HepG2 (cell line): ENCODE measurements around the gene TMEM222. TPM values are rescaled to one million over a fixed set of nuclear protein-coding genes. Genes with fewer than 3 reads are reported as not detected.

Experiments
- ATF7-NPFF ChIP-seq: sonication (generic); formaldehyde crosslinking; IDR thresholded peaks from 2 replicates; pipeline ENCODE4 v1.8.1; 2023; ENCODE audit warnings: mild to moderate bottlenecking, low read depth, missing genetic modification reagents, moderate library complexity
- HHEX ChIP-seq: IDR thresholded peaks from 2 replicates; pipeline ENCODE4 v1.6.1; 2016; ENCODE audit warnings: control low read depth
- MEIS1 ChIP-seq: sonication (generic); formaldehyde crosslinking; IDR thresholded peaks from 2 replicates; pipeline ENCODE4 v1.9.0; 2021; ENCODE audit warnings: mild to moderate bottlenecking, missing genetic modification reagents, moderate library complexity, borderline replicate concordance
- MIER2 ChIP-seq: IDR thresholded peaks from 2 replicates; pipeline ENCODE4 v1.6.1; 2016; ENCODE audit warnings: missing biosample characterization, missing genetic modification reagents
- NFKB2 ChIP-seq: sonication (generic); formaldehyde crosslinking; IDR thresholded peaks from 2 replicates; pipeline ENCODE4 v1.4.0; 2020; ENCODE audit warnings: missing genetic modification reagents, borderline replicate concordance
- NR2F6 ChIP-seq, 2 experiments: IDR thresholded peaks; 2 replicates each; pipeline ENCODE4 v1.6.1; 2016; ENCODE audit warnings: antibody characterized with exemption in 1 of 2, mild to moderate bottlenecking in 1 of 2
- PRPF4 ChIP-seq: fragments of 200-400 bp; formaldehyde crosslinking; IDR thresholded peaks from 2 replicates; pipeline ENCODE4 v1.6.1; 2016; ENCODE audit warnings: low read length, low read depth; ENCODE audit not compliant: poor library complexity, severe bottlenecking
- RCOR2 ChIP-seq: IDR thresholded peaks from 2 replicates; pipeline ENCODE4 v1.6.1; 2016; ENCODE audit warnings: missing biosample characterization, missing genetic modification reagents
- SKI ChIP-seq: fragments of 450-650 bp; IDR thresholded peaks from one replicate; pipeline ENCODE4 v1.6.1; 2018; ENCODE audit warnings: mild to moderate bottlenecking; ENCODE audit not compliant: partially characterized antibody
- SNAPC4 ChIP-seq: sonication (generic); formaldehyde crosslinking; IDR thresholded peaks from 2 replicates; pipeline ENCODE4 v1.4.0; 2020; ENCODE audit warnings: mild to moderate bottlenecking, missing genetic modification reagents
- SP1 ChIP-seq, 2 experiments: fragments of 450-650 bp in 1 of 2; sonication (generic) in 1 of 2; formaldehyde crosslinking in 1 of 2; IDR thresholded peaks; 2 replicates each; pipeline versions ENCODE4 v1.4.0 to v1.6.1; 2016 to 2020; ENCODE audit warnings: missing genetic modification reagents in 1 of 2
- SP4 ChIP-seq: sonication (generic); formaldehyde crosslinking; IDR thresholded peaks from 2 replicates; pipeline ENCODE4 v1.8.1; 2023; ENCODE audit warnings: mild to moderate bottlenecking, missing genetic modification reagents
- ZKSCAN5 ChIP-seq: sonication (generic); formaldehyde crosslinking; IDR thresholded peaks from 2 replicates; pipeline ENCODE4 v1.5.1; 2020; ENCODE audit warnings: mild to moderate bottlenecking, missing genetic modification reagents
- ZNF121 ChIP-seq: sonication (generic); formaldehyde crosslinking; IDR thresholded peaks from 2 replicates; pipeline ENCODE4 v1.5.0; 2020; ENCODE audit warnings: mild to moderate bottlenecking, missing genetic modification reagents
- ZNF17 ChIP-seq: sonication (generic); formaldehyde crosslinking; IDR thresholded peaks from 2 replicates; pipeline ENCODE4 v1.5.0; 2020; ENCODE audit warnings: mild to moderate bottlenecking, missing genetic modification reagents
- ZNF510 ChIP-seq: sonication (generic); formaldehyde crosslinking; IDR thresholded peaks from 2 replicates; pipeline ENCODE4 v1.4.0; 2020; ENCODE audit warnings: low read depth, mild to moderate bottlenecking, missing genetic modification reagents
- ZNF572 ChIP-seq: sonication (generic); formaldehyde crosslinking; IDR thresholded peaks from 2 replicates; pipeline ENCODE4 v1.5.1; 2020; ENCODE audit warnings: mild to moderate bottlenecking, missing genetic modification reagents
- polyA plus RNA-seq, 8 experiments: library from polyadenylated mRNA; depleted of rRNA in 3 of 8; stranded (reverse) in 7 of 8; unstranded in 1 of 8; fragments of >200 nt; fragmentation: Illumina TruSeq in 4 of 8; extraction: Trizol in 4 of 8; gene quantifications; 2 replicates each; pipeline versions ENCODE4 v1.2.1 to v1.2.3, GENCODE V29; 2011 to 2016; ENCODE audit warnings: low read depth in 4 of 8, missing spikeins in 1 of 8, mixed read lengths in 1 of 8; ENCODE audit not compliant: insufficient read depth in 1 of 8
- total RNA-seq, 5 experiments: library from RNA; depleted of rRNA; stranded (reverse); fragments of >200 nt; fragmentation: Illumina TruSeq; extraction: Trizol; gene quantifications; 2 replicates each; pipeline ENCODE4 v1.2.3, GENCODE V29; 2016; ENCODE audit warnings: low read depth in 1 of 5
- TF ChIP-seq, protein P1 (sequence below), 2 experiments: sonication (generic) in 1 of 2; formaldehyde crosslinking in 1 of 2; IDR thresholded peaks; 2 replicates each; pipeline versions ENCODE4 v1.4.0 to v1.6.1; 2018 to 2020; ENCODE audit warnings: missing genetic modification reagents in 2 of 2, borderline replicate concordance in 1 of 2, low read depth in 1 of 2, mild to moderate bottlenecking in 1 of 2, missing biosample characterization in 1 of 2

TMEM222 gene
- total and polyA plus RNA-seq, 2 of the 13 experiments (the other 11 are each of a cell fraction or from before 2014, with no cell fraction given), result 22.7 to 29.6 TPM

- TF ChIP-seq SNAPC4 (CRISPR knock-in tag), result no peak
- 0 out of 2 replicates have a peak, but pooled peaks have one; percentile 13 for TF ChIP-seq ZKSCAN5 (CRISPR knock-in tag)
- TF ChIP-seq, protein P1, sequence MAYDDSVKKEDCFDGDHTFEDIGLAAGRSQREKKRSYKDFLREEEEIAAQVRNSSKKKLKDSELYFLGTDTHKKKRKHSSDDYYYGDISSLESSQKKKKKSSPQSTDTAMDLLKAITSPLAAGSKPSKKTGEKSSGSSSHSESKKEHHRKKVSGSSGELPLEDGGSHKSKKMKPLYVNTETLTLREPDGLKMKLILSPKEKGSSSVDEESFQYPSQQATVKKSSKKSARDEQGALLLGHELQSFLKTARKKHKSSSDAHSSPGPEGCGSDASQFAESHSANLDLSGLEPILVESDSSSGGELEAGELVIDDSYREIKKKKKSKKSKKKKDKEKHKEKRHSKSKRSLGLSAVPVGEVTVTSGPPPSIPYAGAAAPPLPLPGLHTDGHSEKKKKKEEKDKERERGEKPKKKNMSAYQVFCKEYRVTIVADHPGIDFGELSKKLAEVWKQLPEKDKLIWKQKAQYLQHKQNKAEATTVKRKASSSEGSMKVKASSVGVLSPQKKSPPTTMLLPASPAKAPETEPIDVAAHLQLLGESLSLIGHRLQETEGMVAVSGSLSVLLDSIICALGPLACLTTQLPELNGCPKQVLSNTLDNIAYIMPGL (CRISPR knock-in tag; IDR thresholded peaks at IDR 0.05; ENCODE audit: borderline replicate concordance in 1 of 2, low read depth in 1 of 2), result peak; percentile 37 to 67; a peak in 3 of 4 replicates
- TF ChIP-seq MIER2 (CRISPR knock-in tag), result no peak
- TF ChIP-seq ZNF17, result no peak
- no peak for TF ChIP-seq SP1 (IDR thresholded peaks at IDR 0.05)
- no peak; the same call in 1 of the 2 replicates for TF ChIP-seq SP1 (CRISPR knock-in tag; IDR thresholded peaks at IDR 0.05)
- no peak for TF ChIP-seq NR2F6 (IDR thresholded peaks at IDR 0.05)
- peak; percentile 35 for TF ChIP-seq NR2F6 (CRISPR knock-in tag; IDR thresholded peaks at IDR 0.05)
- TF ChIP-seq RCOR2 (CRISPR knock-in tag), result no peak
- 0 out of 2 replicates have a peak, but pooled peaks have one; percentile 50 for TF ChIP-seq ZNF572 (CRISPR knock-in tag)
- TF ChIP-seq PRPF4, result no peak
- peak; percentile 29; the same call in 1 of the 2 replicates for TF ChIP-seq NFKB2 (CRISPR knock-in tag)
- no peak for TF ChIP-seq HHEX (CRISPR knock-in tag)
- 0 out of 2 replicates have a peak, but pooled peaks have one; percentile 53 for TF ChIP-seq ATF7-NPFF
- TF ChIP-seq SP4 (CRISPR knock-in tag), result 0 out of 2 replicates have a peak, but pooled peaks have one; percentile 41
- no peak for TF ChIP-seq ZNF121 (CRISPR knock-in tag)
- TF ChIP-seq MEIS1 (CRISPR knock-in tag), result 0 out of 2 replicates have a peak, but pooled peaks have one; percentile 26
- peak; percentile 77; the same call in 1 of the 2 replicates for TF ChIP-seq ZNF510
- TF ChIP-seq SKI, result peak; percentile 6
Measured at GRCh38 chr1:27342778-27343638, 21.0 kb downstream of the TMEM222 start (continued).
